Suprapubic skin (tissue), 4 donors: ENCODE measurements around the gene RTL9.

Experiments
- EP300 ChIP-seq: sonication (generic); formaldehyde crosslinking; IDR thresholded peaks from one replicate; pipeline ENCODE4 v1.6.1; 2017; ENCODE audit warnings: antibody characterized with exemption
- POLR2AphosphoS5 ChIP-seq, 3 donors: sonication (generic); formaldehyde crosslinking; IDR thresholded peaks; one replicate each; pipeline ENCODE4 v1.6.1; 2017; ENCODE audit warnings: antibody characterized with exemption in 3 of 3
- TF ChIP-seq, protein P1 (sequence below), 2 donors: fragments of 200-600 bp in 1 of 2; fragments of 450-650 bp in 1 of 2; sonication (generic) in 1 of 2; IDR thresholded peaks; one replicate each; pipeline ENCODE4 v1.5.1; 2016 to 2019; ENCODE audit warnings: antibody characterized with exemption in 2 of 2, mild to moderate bottlenecking in 1 of 2, moderate library complexity in 1 of 2

DNA sequence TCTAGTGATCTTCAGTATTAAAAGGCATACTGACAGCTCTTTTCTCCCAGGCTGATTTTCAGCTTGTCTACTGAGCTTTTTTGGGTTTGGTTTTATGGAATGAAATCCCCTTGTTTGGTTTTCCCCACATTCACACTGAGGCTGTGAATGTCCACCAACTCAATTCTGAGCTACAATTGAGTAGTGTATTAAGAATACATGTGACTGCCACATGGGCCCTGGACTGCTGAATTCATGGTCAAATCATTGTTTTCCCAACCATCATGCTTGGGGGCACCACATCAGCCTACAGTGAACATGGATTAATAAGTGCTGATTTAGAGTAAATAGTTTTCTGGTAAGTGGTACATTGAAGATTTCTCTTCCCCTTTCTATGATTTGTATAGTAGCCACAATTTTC, 32.4 kb downstream of the RTL9 start:
- TF ChIP-seq EP300 (no peak), POLR2AphosphoS5 (IDR thresholded peaks at IDR 0.05) (no peak)
- TF ChIP-seq, protein P1, sequence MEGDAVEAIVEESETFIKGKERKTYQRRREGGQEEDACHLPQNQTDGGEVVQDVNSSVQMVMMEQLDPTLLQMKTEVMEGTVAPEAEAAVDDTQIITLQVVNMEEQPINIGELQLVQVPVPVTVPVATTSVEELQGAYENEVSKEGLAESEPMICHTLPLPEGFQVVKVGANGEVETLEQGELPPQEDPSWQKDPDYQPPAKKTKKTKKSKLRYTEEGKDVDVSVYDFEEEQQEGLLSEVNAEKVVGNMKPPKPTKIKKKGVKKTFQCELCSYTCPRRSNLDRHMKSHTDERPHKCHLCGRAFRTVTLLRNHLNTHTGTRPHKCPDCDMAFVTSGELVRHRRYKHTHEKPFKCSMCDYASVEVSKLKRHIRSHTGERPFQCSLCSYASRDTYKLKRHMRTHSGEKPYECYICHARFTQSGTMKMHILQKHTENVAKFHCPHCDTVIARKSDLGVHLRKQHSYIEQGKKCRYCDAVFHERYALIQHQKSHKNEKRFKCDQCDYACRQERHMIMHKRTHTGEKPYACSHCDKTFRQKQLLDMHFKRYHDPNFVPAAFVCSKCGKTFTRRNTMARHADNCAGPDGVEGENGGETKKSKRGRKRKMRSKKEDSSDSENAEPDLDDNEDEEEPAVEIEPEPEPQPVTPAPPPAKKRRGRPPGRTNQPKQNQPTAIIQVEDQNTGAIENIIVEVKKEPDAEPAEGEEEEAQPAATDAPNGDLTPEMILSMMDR (IDR thresholded peaks at IDR 0.05) = no peak
